HFFc6 (cell line): ENCODE measurements around the gene LEF1. TPM values are rescaled to one million over a fixed set of nuclear protein-coding genes. Genes with fewer than 3 reads are reported as not detected.
"Not testable (repeated sequence)": the region's sequence is repeated elsewhere in the genome, so short reads cannot be mapped to it uniquely, and the experiment has no call there.

Experiments
- DNase-seq: peaks from one replicate; pipeline ENCODE4 v3.0.0-alpha.2; 2018
- H3K27ac Mint-ChIP-seq: 2 replicates; pipeline ENCODE4 v1.8.0; 2020; ENCODE audit warnings: mild to moderate bottlenecking, mixed read lengths
- H3K27me3 Mint-ChIP-seq: 2 replicates; pipeline ENCODE4 v1.8.0; 2021; ENCODE audit warnings: mild to moderate bottlenecking, moderate library complexity, mixed read lengths; ENCODE audit not compliant: insufficient read depth
- H3K36me3 Mint-ChIP-seq: 2 replicates; pipeline ENCODE4 v1.8.0; 2021; ENCODE audit warnings: low read depth, mixed read lengths
- H3K4me1 Mint-ChIP-seq: 2 replicates; pipeline ENCODE4 v1.8.0; 2020; ENCODE audit warnings: low read depth, mixed read lengths
- H3K4me3 Mint-ChIP-seq: 2 replicates; pipeline ENCODE4 v1.8.0; 2020; ENCODE audit warnings: mild to moderate bottlenecking, moderate library complexity, mixed read lengths
- H3K9me3 Mint-ChIP-seq: 2 replicates; pipeline ENCODE4 v1.8.0; 2020; ENCODE audit warnings: mild to moderate bottlenecking, mixed read lengths
- CTCF ChIP-seq: fragments of 200-600 bp; sonication (generic); IDR thresholded peaks from 2 replicates; pipeline ENCODE4 v1.5.0; 2021; ENCODE audit warnings: antibody characterized with exemption, mild to moderate bottlenecking
- total RNA-seq, 6 experiments: library from RNA; stranded (reverse); fragmentation: NEBNext Ultra II Directional; extraction: Animal tissue kit (Norgen Biotek cat#: 25700); gene quantifications; 2 replicates in 1 of 6; 3 replicates in 5 of 6; pipeline ENCODE4 v1.2.3, GENCODE V29; 2021

Gene LEF1
- total RNA-seq, 6 experiments from 2014 or later: 0.22 to 0.37 (median 0.31) TPM; not detected in 3

- no peak for DNase-seq
- H3K27me3 Mint-ChIP-seq: peaks cover 2% of the 10 kb centered on the region
- H3K4me1 Mint-ChIP-seq: peaks cover 9% of the 10 kb centered on the region
- H3K9me3 Mint-ChIP-seq: no peaks in the 10 kb centered on the region
- TF ChIP-seq CTCF: peak; percentile 46; the same call in 1 of the 2 replicates
- H3K27ac Mint-ChIP-seq: no peak overlapping the region
- peaks cover 8% of the 10 kb centered on the region; the same call in 1 of the 2 replicates for H3K36me3 Mint-ChIP-seq
- no peak overlapping the region for H3K4me3 Mint-ChIP-seq
These were observed 149.9 kb downstream of the LEF1 start for GRCh38 chr4:108018884-108019187.

GRCh38 chr4:108018040-108018883, 150.5 kb downstream of the LEF1 start:
- TF ChIP-seq CTCF: peak; percentile 95
- Mint-ChIP-seq H3K27me3 (peaks cover 2% of the 10 kb centered on the region), H3K36me3 (peaks cover 5% of the 10 kb centered on the region; the same call in 1 of the 2 replicates), H3K4me3 (no peak overlapping the region), H3K27ac (no peak overlapping the region), H3K9me3 (no peaks in the 10 kb centered on the region), H3K4me1 (peaks cover 9% of the 10 kb centered on the region)
- DNase-seq: peak; percentile 75

- no peak overlapping the region for H3K4me3 Mint-ChIP-seq
- no peaks in the 10 kb centered on the region; the same call in 1 of the 2 replicates for H3K27me3 Mint-ChIP-seq
- peaks cover 27% of the 10 kb centered on the region for H3K4me1 Mint-ChIP-seq
- no peak overlapping the region for H3K27ac Mint-ChIP-seq
- no peaks in the 10 kb centered on the region for H3K9me3 Mint-ChIP-seq
- H3K36me3 Mint-ChIP-seq: peaks cover 17% of the 10 kb centered on the region
- TF ChIP-seq CTCF: no peak
- DNase-seq: no peak
These were observed 154.8 kb downstream of the LEF1 start for GRCh38 chr4:108013955-108014354.

GRCh38 chr4:108013327-108013726, 155.4 kb downstream of the LEF1 start:
- Mint-ChIP-seq H3K4me1 (peaks cover 27% of the 10 kb centered on the region), H3K36me3 (peaks cover 20% of the 10 kb centered on the region), H3K27me3 (no peaks in the 10 kb centered on the region; the same call in 1 of the 2 replicates), H3K9me3 (no peaks in the 10 kb centered on the region), H3K27ac (no peak overlapping the region), H3K4me3 (no peak overlapping the region)
- no peak for TF ChIP-seq CTCF
- DNase-seq: no peak

- H3K27ac Mint-ChIP-seq, DNase-seq, H3K9me3 Mint-ChIP-seq, H3K27me3 Mint-ChIP-seq, H3K4me3 Mint-ChIP-seq: not testable (repeated sequence)
- peaks cover 35% of the 10 kb centered on the region for H3K4me1 Mint-ChIP-seq
- H3K36me3 Mint-ChIP-seq: peaks cover 21% of the 10 kb centered on the region
These were observed 156.3 kb downstream of the LEF1 start for GRCh38 chr4:108012382-108012781.

- TF ChIP-seq CTCF: no peak
- Mint-ChIP-seq H3K27me3 (peaks cover 2% of the 10 kb centered on the region), H3K27ac (peak overlapping the region; percentile 68), H3K4me1 (peaks cover 51% of the 10 kb centered on the region), H3K9me3 (no peaks in the 10 kb centered on the region), H3K4me3 (peak overlapping the region; percentile 46), H3K36me3 (peaks cover 21% of the 10 kb centered on the region)
- peak; percentile 79 for DNase-seq
These were observed 158.6 kb downstream of the LEF1 start for GRCh38 chr4:108010167-108010566.
